Renal cortex interstitium (tissue), 11 donors: Measurements from ENCODE around the gene CDKAL1. TPM values are rescaled to one million over a fixed set of nuclear protein-coding genes. Genes with fewer than 3 reads are reported as not detected.

ENCODE experiments used
- DNase-seq, 11 donors: peaks; one replicate each; pipeline ENCODE4 v3.0.0-alpha.2; 2013; ENCODE audit warnings: low read depth in 9 of 11, low spot score in 4 of 11; ENCODE audit errors: extremely low read depth in 1 of 11
- polyA plus RNA-seq, 3 donors: library from polyadenylated mRNA; unstranded; fragments of 120-200 nt; gene quantifications; one replicate each; pipeline ENCODE4 v1.2.1, GENCODE V29; 2013; ENCODE audit not compliant: insufficient read length in 3 of 3

CDKAL1 gene
- polyA plus RNA-seq, 3 donors = 18.2 to 20.5 (median 20.5) TPM

DNA sequence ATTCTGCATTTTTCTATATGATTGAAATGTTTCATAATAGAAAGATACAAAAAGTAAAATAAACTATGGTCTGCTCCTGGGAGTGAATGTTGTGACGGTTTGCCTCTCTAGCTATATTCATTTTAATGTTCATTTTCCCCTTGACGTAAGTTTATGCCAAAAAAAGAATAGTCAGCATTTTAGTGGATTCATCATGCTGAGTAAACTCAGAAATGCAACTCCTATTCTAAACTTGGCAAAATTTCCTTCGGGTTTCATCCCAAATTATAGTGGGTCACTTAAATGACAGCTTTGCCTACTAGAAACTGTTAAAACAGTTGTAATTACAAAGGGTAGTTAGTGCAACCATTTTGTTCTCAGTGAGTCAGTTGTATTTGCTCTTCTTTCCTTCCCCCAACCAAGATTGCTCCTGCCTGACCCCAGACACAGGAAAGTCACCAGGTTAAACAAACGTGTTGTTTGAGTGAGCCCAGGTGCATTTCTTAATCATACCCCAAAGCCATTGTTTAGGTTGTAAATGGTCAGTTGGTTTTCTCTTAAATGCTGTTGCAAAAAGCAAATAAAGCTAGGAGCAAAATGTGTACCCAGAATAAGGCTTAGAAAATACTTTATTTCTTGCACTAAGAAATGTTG is 577.0 kb downstream of the CDKAL1 start:
- DNase-seq = no peak

DNA sequence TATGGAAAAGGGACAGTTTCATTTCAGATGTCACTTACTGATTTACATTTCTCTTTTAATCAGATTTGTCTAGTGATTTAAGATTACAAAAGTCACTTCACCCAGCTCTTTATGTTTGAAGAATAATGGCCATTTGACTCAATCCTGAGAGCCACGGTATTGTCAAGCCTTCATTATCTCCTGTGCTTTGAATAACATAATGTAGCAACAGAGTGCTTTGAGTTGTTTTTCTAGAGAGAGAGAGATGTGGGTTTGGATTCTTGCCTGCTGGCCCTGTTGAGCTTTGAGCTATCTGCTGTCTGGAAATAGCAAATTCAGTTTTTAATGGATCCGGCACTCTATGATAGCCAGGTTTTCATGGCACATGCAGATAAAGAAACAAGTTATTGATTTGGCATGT is 580.9 kb downstream of the CDKAL1 start:
- DNase-seq = no peak

DNA sequence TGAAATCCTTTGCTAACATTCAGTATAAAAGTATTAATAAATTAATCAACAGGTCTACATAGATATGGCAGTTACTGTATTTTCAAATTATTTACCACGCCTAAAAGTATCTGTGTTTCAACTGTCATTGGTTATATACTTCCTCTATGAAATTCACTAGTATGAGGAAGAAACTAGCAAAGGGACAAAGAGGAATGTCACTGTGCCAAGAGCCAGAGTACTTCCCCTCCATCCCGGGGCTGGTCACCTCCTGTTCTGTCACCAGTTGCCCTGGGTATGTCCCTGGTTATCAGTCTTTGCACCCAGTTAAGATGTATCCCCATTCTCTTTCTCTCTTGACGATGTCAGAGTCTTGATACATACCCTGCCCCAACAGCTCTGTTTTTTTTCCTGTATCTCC is 582.5 kb downstream of the CDKAL1 start:
- DNase-seq = no peak

DNA sequence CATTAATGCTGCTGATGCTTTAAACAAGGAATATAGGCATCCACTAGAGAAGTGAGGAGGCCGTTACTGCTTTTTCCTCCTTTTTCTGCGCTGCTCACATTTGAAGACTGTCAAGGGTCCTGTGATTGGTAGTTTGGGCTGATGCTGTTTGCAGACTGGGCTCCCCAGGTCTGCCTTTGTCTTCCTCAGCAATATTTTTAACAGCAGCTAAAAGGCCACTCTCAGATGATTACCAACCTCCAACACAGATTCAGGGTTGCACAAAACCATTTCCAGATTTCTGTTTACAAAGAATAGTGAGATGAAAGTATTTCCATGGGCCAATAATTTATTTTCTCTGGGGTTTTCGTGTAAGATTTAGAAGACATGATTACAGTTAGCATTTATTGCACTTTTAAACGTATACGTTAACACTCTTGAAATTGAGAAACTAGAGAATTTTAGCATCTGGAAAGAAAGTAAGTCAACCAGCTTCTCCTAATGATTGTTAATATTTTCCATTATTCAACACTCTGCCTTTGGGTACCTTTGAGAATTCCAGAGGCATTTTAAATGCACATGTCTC is 584.0 kb downstream of the CDKAL1 start:
- no peak for DNase-seq

DNA sequence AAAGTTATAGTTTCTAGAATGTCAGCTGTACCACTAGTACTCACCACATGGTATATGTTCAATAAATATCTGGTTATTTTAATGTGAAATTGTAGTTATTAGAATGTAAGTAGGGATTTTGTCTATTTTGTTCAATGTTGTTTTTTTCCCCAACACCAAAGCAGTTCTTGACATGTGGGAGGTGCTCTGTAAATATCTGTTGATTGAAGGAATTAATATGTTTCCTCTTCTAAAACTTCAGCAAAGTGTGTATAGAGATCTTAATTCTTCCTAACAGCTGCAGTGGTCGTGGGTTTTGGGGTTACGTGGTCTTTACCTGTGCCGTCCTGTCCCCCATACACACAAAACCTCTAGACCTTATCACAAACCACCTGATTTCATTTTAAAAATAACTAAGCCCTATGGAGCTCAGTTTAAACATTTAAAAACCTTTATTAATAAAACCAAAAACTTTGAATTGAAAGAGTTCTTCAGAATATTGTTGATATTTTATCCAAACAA is 587.4 kb downstream of the CDKAL1 start:
- DNase-seq = no peak

DNA sequence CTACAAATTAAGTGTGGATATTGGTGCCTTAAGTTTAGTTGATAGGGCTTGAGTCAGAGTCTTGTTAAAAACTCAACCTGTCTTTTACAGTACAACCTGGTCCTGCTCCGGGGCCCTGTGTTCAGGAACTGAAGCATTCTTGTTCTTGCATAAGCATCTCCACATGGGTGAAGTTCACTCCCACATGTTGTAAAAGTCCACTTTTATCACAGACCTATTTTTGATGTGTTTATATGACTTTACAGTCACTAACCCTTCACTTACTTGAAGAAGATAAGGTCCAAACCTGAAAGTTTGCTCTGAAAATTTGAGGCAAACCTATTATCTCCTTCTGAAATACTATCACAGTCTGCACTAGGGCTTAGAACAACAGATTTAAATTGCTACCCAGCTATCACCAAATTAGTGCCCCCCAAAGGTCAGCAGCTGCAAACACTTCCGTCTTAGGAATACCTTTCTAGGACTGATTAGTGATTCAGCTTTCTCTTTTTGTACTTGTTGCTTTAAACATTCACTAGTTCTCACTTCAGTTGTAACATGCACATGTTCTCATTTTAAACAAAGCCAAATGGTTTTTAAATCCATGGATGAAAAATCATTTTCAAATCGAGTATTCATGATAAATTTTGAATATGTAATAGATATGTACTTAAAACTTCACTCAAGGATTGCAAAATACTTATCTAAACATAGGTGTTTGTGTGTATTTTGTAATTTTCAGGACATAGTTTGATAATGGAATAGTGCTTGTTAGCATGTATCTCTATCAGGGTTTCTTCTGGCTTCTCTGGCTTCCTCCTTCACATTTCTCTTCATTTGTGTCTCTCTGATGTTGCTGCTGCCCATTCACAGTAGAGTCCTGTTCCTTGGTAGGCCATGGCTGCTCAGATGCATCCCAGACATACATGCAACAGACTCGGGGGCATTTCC is 589.5 kb downstream of the CDKAL1 start:
- no peak for DNase-seq

DNA sequence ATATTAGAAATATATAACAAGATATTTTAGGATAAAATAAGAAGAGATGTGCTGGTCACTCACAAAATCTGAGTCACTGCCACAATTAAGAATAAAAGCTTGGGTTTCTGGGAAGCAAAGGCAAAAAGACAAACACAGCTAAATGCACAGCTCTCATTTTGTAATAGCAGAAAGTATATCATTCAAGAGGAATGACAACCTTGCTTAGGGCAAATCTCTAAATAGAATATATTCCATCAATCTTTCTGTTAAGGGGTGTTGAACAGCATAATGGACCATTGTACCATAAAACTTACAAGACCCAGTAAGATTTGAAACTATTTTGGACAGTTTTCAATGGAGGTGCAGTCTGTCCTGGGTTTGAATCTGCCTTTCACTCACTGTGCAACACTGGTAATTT is 594.3 kb downstream of the CDKAL1 start:
- no peak for DNase-seq

DNA sequence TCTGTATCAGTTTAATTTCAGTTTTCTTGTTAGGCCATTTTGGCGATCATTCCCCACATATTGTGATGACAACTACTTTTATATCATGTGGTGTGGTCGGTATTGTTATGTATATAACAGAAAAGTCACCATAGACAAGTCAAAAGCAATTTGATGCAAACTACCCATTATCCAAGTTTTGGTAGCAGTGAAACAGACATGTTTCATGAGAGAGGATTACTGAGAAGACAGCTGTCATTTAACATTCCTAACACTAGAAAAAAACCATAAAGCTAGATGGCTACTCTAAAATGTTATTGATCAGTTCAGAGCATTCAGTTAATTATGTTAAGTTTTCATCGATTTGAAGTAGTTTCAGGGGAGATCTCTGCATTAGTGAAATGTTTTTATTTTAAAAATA is 597.1 kb downstream of the CDKAL1 start:
- DNase-seq = no peak

DNA sequence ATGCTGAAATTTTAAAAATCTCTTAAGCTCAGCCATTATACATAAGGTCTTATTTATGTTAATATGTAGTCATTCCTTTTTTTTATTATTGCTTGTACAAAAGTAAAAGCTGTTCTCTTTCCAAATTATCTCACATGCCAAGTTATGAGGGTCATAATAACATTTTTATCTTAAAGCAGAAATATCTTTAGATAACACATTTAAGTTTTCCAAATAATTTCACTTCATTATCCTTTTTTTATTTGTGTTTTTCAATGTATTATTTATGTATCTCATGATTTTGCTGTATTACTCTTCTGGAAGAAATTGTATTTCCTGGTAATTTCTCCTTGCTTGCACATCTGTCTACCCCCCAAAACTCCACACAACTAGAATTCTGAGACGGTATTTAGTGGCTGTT is 598.2 kb downstream of the CDKAL1 start:
- DNase-seq = no peak

DNA sequence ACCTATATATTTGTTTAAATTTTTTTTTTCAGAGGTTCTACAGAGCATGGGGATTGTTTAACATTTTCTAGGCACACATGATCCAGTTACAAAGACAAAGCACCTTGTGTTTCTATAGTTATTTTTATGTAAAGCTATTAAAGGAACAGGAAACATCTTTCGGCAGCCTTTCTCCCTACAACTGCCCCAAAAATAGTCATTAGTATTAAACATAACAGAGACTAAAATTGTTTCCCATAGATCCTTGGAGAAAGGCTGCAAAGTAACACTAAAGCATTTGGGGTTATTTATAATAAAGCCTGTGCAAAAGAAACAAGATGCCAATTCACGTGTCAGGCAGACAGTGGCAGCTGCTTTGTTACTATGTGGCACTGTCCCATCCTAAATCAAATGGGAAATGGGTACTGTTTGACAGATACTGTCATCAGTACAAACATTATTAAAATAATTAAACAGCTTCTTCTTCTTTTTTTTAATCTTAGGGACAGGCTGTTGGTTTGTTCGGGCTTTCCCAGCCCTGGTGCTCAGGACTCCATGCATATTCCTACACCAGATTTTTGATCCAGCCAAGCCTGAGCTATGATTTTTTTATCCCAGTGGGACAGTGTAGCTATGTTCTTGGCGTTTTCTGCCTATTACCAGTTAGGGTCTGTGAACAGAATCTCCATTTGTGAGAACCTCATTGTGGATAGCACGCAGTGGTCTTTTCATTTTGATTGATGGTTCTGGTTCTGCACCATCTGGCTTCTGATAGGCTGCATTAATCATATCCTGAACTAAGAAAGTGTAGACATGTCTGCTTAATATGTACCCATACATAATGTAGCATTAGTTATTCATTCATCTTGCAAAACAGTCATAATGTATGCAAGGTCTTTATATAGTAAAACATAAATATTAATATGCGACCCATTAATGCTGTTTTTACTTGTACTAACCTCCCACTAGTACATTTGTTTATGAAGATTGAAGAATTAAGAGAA is 598.9 kb downstream of the CDKAL1 start:
- DNase-seq = no peak

DNA sequence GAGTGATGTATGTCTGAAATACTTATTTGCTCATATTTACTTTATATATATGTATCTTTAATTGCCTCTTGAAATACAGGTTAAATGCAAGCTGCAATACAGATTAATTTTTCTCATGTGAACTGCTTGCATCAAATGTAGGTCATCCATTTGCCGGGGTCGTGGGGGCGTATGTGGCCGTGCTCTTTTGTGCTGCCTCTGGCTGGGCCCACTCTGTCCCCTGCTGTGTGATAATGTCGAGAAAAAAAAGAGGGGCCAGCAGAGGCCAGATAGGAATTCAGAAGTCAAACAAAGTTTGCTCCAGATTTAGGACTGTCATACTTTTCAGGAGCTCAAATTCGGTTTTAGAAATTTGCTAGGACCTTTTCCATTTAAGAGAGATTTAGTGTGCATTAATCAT is 599.6 kb downstream of the CDKAL1 start:
- DNase-seq = no peak

DNA sequence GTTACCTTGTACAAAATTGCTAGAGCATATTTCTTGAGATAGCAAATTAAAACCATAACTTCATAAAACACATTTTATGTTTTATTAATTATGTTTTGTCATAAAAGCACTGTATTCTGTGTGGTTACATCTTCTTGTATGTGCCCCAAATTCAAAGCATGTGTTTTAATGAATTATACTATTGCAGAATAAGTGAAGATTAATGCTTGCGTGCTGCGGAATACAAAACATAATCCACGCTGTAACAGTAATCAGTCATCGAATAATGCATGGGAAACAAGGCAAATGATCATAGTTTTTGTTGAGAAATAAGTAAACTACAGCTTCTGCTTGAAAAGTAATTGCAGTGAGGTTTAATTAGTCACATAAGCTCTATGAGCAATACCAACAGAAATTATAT is 600.1 kb downstream of the CDKAL1 start:
- DNase-seq = no peak

DNA sequence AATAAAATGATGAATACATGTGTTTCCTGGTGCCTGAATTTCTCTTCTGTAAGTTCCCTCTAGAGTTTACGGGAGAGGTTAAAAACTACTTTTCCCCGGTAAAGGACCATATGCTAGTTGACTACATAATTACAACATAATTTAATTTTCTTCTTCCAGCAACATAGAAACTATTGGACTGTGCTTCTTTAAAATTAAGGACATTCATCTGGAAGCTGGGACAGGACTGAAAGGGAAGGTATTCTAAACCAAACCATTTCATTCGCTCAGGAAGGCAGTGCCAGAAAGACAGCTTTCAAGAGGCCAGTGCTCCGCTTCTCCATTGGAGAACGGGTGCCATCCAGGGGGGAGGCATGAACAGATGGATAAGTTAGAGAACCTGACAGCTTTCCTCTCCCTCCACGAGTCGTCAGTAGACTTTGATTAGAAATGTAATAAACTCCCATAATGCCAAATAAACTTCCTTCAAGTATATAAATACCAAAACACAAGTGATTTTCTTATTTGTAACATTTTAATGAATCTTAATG is 601.3 kb downstream of the CDKAL1 start:
- no peak for DNase-seq

DNA sequence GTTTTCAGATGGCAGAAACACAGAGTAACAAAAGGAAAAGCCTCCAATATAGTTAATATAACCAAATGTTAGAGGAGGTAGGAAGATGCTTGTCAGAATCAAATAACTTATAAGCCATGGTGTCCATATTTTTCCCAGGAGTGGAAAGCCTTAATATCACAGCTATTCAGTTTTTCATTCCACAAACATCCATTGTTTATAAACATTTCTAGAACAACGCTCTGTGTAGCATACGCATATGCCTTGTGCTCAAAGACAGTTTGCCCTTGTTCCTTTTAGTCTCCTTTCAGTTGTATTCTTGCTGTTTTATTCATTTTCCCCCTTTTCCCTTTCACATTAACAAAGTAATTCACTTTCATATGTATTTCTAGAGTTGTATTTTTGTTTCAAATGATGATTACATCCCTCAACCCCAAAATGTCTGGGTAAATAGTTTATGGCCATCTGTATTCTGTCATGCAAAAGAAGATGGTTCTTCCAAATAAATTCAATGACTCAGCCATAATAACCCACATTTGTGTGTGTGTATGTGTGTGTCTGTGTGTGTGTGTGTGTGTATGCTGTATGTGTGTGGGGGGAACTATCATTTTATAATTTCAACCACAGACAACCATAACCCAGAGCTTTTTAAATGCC is 603.6 kb downstream of the CDKAL1 start:
- DNase-seq = no peak

DNA sequence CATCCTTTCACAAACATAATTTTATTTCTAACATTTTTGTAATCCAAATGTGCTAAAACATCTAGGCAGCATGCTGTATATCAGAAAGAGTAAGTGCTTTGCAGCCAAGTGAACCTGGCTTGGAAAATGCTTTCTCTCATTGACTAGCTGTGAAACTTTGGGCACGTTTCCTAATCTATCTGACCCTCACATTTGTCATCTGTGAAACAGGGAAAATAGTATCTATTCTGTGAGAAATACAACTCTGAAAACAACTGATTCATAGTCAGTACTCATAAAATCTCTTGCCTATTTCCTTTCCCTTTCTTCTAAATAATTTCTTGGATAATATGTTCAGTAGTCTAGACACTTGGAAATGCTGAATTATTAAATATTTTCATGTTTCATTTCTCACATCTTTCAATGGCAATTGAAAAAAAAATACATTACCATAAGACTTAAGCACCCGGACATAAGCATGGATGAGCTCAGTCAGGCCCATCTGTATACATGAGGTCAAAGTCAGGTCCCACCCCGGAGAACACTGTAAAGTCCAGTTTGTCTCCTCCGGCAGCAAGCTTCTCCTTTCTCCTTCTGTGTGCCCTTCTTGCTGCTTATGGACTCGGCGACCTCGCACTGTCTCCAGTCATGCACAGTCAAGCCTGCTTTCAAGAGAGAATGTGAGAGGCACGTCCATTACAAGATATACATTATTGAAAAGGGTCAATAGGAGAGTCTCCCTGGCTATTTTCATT is 604.2 kb downstream of the CDKAL1 start:
- no peak for DNase-seq

DNA sequence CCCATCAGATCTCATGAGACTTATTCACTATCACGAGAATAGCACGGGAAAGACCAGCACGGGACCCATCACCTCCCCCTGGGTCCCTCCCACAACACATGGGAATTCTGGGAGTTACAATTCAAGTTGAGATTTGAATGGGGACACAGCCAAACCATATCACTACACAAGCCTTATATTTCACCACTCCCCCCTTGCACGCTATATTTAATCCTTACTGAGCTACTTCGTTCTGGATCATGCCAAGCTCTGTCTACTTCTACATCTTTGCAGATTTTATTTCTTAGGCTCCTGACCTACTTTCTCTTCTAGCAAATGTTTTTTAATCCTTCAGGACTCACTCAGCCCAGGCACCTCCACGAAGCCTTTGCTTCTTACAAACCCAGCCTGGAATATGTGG is 606.7 kb downstream of the CDKAL1 start:
- no peak for DNase-seq

DNA sequence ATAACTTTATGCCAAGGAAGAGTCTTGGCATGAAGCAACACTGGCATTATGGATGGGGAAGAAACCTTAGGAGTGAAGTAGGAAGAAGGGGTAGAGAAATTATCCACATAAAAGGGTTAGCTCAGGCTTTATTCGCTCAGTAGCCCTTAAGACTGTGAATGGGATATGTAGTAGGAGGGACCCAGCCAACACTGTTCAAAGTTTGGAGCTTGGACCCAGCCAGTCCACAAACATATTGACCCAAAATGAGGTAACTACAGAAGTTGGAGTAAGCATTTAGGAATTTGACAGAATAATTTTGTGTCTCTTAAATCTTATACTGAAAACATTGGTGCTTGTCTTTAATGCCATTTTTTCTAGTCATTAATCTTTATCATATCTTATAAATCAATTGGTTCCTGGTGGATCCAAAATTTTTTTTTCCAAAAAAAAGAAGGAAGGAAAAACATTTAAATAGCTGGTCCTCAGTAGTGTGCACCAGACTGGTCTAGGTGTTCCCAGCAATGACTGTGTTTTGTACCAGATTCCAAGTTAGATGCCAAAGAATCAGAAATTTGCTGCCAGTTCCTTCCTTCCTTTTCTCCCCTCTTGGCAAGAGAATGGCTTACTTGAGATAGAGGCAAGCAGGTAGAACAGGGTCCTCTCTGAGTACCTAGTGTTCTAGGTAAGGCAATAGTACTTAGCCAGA is 607.5 kb downstream of the CDKAL1 start:
- DNase-seq = no peak
